ENCODE results near the gene LYSMD3. TPM values are rescaled to one million over a fixed set of nuclear protein-coding genes. Genes with fewer than 3 reads are reported as not detected.

The LYSMD3 gene
- total and polyA plus RNA-seq, 10 of the 15 experiments (the other 5 are each of a cell fraction or from before 2014, with no cell fraction given): 3.9 to 22.5 (median 12.6) TPM

- TF ChIP-seq BCLAF1 (IDR thresholded peaks at IDR 0.05) (no peak), NR2F1 (conservative IDR thresholded peaks at IDR 0.05) (peak; percentile 69), NFYA (IDR thresholded peaks at IDR 0.05; ENCODE audit: borderline replicate concordance, low read depth, low read length) (no peak), MLLT1 (IDR thresholded peaks at IDR 0.05) (peak; percentile 74), SP1 (IDR thresholded peaks at IDR 0.05; ENCODE audit: low read depth, low read length) (peak; percentile 62), SMARCA5 (IDR thresholded peaks at IDR 0.05) (peak; percentile 89), ZBTB40 (IDR thresholded peaks at IDR 0.05; ENCODE audit: borderline replicate concordance) (0 out of 2 replicates have a peak, but pooled peaks have one; percentile 36), HSF1 (IDR thresholded peaks at IDR 0.05; ENCODE audit: low read depth, low read length) (no peak), CREB1 (IDR thresholded peaks at IDR 0.05; ENCODE audit: low read depth) (peak; percentile 76), RELA (IDR thresholded peaks at IDR 0.05; ENCODE audit: borderline replicate concordance, partially characterized antibody) (peak; percentile 41), CUX1 (IDR thresholded peaks at IDR 0.05; ENCODE audit: insufficient replicate concordance, low read depth, low read length) (no peak), NBN (IDR thresholded peaks at IDR 0.05) (peak; percentile 95), SIN3A (IDR thresholded peaks at IDR 0.05; ENCODE audit: low read depth, low read length) (peak; percentile 64; the same call in 1 of the 2 replicates)
These were observed 54.9 kb downstream of the LYSMD3 start, which contains the start of the genes MBLAC2 and POLR3G (continued) for GRCh38 chr5:90474235-90475107.
